Chondrocyte (in vitro differentiated cells): ENCODE results near the gene PLEKHM2. TPM values are rescaled to one million over a fixed set of nuclear protein-coding genes. Genes with fewer than 3 reads are reported as not detected.

Experiments
- DNase-seq: peaks from one replicate; pipeline ENCODE4 v3.0.0; 2021; ENCODE audit warnings: mixed read lengths, low spot score
- H3K27ac Mint-ChIP-seq: one replicate; pipeline ENCODE4 v1.8.0; 2021; ENCODE audit warnings: mild to moderate bottlenecking, moderate library complexity, mixed read lengths; ENCODE audit not compliant: unreplicated experiment
- H3K27me3 Mint-ChIP-seq: 2 replicates; pipeline ENCODE4 v1.8.0; 2021; ENCODE audit warnings: low read depth, mixed read lengths
- H3K36me3 Mint-ChIP-seq: 2 replicates; pipeline ENCODE4 v1.8.0; 2021; ENCODE audit warnings: low read depth, mixed read lengths
- H3K4me1 Mint-ChIP-seq: 2 replicates; pipeline ENCODE4 v1.8.0; 2021; ENCODE audit warnings: low read depth, mild to moderate bottlenecking, mixed read lengths
- H3K4me3 Mint-ChIP-seq: one replicate; pipeline ENCODE4 v1.8.0; 2021; ENCODE audit warnings: mild to moderate bottlenecking, moderate library complexity, mixed read lengths; ENCODE audit not compliant: unreplicated experiment
- H3K9me3 Mint-ChIP-seq: 2 replicates; pipeline ENCODE4 v1.8.0; 2021; ENCODE audit warnings: low read depth, mixed read lengths
- total RNA-seq: library from RNA; stranded (reverse); gene quantifications from 3 replicates; pipeline ENCODE4 v1.2.1, GENCODE V29; 2021
- TF ChIP-seq, protein P1 (sequence below): fragments of 200-600 bp; sonication (generic); IDR thresholded peaks from 2 replicates; pipeline ENCODE4 v1.5.0; 2021; ENCODE audit warnings: antibody characterized with exemption, mild to moderate bottlenecking, moderate library complexity

Gene PLEKHM2
- total RNA-seq, 1 donor from 2014 or later, result 68.3 TPM

DNA sequence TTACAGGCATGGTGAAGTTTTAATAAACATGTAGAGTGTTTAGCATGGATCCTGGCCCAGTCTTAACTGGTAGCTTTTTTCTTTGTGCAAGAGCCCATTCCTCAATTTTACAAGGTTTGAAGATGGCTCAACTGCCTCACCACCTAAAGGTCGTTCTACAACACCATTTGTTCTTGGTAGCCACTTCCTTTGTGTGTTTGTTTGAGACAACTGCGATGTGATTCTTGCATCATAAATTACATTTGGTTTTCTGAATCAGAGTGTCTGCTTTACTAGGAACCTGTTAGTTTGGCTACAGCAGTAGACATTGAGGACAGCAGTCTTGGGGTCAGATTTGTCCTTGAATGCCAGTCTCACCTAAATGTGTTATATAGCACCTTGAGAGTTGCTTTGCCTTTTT is 3.3 kb downstream of the PLEKHM2 start:
- TF ChIP-seq, protein P1, sequence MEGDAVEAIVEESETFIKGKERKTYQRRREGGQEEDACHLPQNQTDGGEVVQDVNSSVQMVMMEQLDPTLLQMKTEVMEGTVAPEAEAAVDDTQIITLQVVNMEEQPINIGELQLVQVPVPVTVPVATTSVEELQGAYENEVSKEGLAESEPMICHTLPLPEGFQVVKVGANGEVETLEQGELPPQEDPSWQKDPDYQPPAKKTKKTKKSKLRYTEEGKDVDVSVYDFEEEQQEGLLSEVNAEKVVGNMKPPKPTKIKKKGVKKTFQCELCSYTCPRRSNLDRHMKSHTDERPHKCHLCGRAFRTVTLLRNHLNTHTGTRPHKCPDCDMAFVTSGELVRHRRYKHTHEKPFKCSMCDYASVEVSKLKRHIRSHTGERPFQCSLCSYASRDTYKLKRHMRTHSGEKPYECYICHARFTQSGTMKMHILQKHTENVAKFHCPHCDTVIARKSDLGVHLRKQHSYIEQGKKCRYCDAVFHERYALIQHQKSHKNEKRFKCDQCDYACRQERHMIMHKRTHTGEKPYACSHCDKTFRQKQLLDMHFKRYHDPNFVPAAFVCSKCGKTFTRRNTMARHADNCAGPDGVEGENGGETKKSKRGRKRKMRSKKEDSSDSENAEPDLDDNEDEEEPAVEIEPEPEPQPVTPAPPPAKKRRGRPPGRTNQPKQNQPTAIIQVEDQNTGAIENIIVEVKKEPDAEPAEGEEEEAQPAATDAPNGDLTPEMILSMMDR, result no peak
- H3K9me3 Mint-ChIP-seq, result no peaks in the 10 kb centered on the region
- H3K27me3 Mint-ChIP-seq, result no peaks in the 10 kb centered on the region
- H3K27ac Mint-ChIP-seq, result no peak overlapping the region
- peaks cover 45% of the 10 kb centered on the region for H3K4me1 Mint-ChIP-seq
- no peak overlapping the region for H3K4me3 Mint-ChIP-seq
- no peaks in the 10 kb centered on the region for H3K36me3 Mint-ChIP-seq
- no peak for DNase-seq

DNA sequence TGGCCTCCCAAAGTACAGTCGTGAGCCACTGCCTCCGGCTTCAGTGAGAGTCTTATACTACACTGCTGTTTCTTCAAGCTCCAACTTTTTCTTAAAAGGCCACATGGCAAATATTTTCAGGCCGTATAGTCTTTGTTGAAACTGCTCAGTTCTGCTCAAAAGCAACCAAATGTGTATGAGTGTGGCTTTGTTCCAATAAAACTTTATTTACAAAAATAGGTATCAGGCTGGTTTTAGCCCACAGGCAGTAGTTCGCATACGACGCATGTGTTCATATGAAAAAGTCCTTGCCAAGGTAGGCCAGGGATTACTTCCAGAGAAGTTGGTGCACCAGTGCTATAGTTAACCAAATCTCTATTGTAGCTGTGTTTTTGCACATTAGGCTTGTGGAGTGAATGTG is 6.2 kb downstream of the PLEKHM2 start:
- Mint-ChIP-seq H3K4me3 (no peak overlapping the region), H3K9me3 (no peaks in the 10 kb centered on the region), H3K27me3 (no peaks in the 10 kb centered on the region), H3K27ac (no peak overlapping the region), H3K4me1 (peaks cover 37% of the 10 kb centered on the region), H3K36me3 (no peaks in the 10 kb centered on the region)
- TF ChIP-seq, protein P1, result no peak
- DNase-seq, result no peak

DNA sequence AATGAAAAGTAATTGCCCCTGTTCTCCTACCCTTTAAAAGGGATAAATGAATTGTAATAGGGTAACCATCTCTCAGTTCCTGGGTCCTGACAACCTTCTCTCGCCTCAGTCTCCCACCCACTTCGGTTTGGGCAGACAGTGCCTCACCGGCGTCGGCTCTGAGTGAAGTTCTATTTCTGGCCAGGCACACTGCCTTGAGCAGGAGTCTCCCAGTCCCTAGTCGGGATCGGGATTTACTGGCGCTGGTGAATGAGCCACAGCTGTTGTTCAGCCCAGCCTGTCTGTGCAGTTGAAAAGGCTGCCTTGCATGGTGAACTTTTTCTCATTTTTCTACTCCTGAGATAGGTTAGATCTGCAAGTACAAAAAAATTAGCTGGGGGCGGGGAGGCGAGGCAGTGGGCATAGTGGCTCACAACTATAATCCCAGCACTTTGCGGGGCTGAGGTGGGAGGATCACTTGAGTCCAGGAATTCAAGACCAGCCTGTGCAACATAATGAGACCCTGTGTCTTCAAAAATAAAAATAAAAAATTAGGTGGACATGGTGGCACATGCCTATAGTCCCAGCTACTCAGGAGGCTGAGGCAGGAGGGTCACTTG is 7.4 kb downstream of the PLEKHM2 start:
- Mint-ChIP-seq H3K4me3 (no peak overlapping the region), H3K36me3 (peaks cover under 1% of the 10 kb centered on the region), H3K4me1 (peaks cover 29% of the 10 kb centered on the region), H3K9me3 (no peaks in the 10 kb centered on the region), H3K27ac (peak overlapping the region; percentile 75), H3K27me3 (no peaks in the 10 kb centered on the region)
- TF ChIP-seq, protein P1, result no peak
- no peak for DNase-seq

DNA sequence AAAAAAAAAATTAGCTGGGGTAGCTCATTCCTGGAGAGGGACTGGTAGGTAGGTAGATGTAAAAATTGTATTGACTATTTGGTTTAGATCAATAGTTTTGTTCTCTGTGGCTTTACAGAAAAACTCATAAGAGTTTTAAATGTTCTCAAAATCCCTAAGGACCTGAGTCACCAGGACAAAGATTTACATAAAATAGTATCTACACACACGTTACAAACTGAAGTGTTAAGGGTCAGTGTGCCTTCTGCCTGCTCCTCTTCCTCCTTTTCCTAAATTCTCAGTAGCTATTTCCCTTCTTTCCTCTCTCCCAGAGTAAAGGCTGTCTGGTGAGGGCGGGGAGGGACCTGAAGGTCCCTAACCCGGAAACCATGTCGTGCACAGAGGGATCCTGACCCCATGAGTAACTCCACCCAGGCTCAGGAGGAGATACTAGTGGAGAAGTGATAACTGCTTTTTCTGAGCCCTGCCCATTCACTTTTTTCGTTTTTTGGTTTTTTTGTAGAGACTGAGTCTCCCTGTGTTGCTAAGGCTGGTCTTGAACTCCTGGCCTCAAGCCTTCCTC is 8.1 kb downstream of the PLEKHM2 start:
- no peaks in the 10 kb centered on the region for H3K9me3 Mint-ChIP-seq
- peaks cover 31% of the 10 kb centered on the region for H3K4me1 Mint-ChIP-seq
- no peak overlapping the region for H3K4me3 Mint-ChIP-seq
- no peak for DNase-seq
- H3K27me3 Mint-ChIP-seq, result no peaks in the 10 kb centered on the region
- TF ChIP-seq, protein P1, result no peak
- H3K27ac Mint-ChIP-seq, result peak overlapping the region; percentile 75
- H3K36me3 Mint-ChIP-seq, result peaks cover 3% of the 10 kb centered on the region

DNA sequence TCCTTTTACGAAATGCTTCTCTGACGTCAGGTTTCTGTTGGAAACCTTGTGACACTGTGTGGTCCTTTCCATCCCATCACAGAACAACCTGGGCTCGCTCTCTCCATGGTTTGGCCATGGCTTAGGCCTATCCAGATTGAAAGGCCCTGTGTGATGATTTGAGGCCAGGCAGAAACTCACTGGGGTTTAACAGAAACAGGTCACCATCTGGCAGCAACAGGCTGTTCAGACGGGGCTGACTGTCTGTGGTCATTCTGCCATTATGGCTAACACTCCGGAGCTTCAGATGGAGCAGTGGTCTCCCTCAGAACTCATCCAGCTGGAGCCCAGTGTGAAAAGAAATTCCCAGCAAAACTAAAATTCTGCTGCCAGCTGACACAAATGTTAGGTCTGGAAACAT is 9.3 kb downstream of the PLEKHM2 start:
- H3K27ac Mint-ChIP-seq, result no peak overlapping the region
- H3K27me3 Mint-ChIP-seq, result no peaks in the 10 kb centered on the region
- H3K36me3 Mint-ChIP-seq, result peaks cover 4% of the 10 kb centered on the region
- H3K9me3 Mint-ChIP-seq, result no peaks in the 10 kb centered on the region
- no peak for DNase-seq
- TF ChIP-seq, protein P1, result no peak
- H3K4me3 Mint-ChIP-seq, result no peak overlapping the region
- H3K4me1 Mint-ChIP-seq, result peaks cover 27% of the 10 kb centered on the region
